Activated B cell treated with CpG ODN at 0.5 μM for 24 hours (primary cell): ENCODE results near the gene RUSF1. TPM values are rescaled to one million over a fixed set of nuclear protein-coding genes. Genes with fewer than 3 reads are reported as not detected.

Experiments
- ATAC-seq: fragments of 200-7000 bp; cut with Tn5 transposase; one replicate; pipeline ENCODE4 v1.10.0; 2021; ENCODE audit warnings: low read depth, mild to moderate bottlenecking, moderate library complexity
- CTCF ChIA-PET: fragments of 350-600 bp; sonication (Branson Sonifier 250); formaldehyde crosslinking; loops from one replicate; lab custom pipeline; 2021; ENCODE audit warnings: antibody characterized with exemption; lab: Charles Lee
- POLR2A ChIA-PET: fragments of 350-600 bp; sonication (Branson Sonifier 250); formaldehyde crosslinking; loops from one replicate; lab custom pipeline; 2021; ENCODE audit warnings: antibody characterized with exemption; lab: Charles Lee
- DNase-seq: peaks from one replicate; pipeline ENCODE4 v3.0.0; 2022
- H3K27ac Mint-ChIP-seq: one replicate; pipeline ENCODE4 v1.8.0; 2020; ENCODE audit warnings: mixed read lengths
- H3K27me3 Mint-ChIP-seq: one replicate; pipeline ENCODE4 v1.8.0; 2021; ENCODE audit warnings: mixed read lengths
- H3K36me3 Mint-ChIP-seq: one replicate; pipeline ENCODE4 v1.8.0; 2021; ENCODE audit warnings: low read depth, mixed read lengths
- H3K4me1 Mint-ChIP-seq: one replicate; pipeline ENCODE4 v1.8.0; 2021; ENCODE audit warnings: mixed read lengths
- H3K4me3 Mint-ChIP-seq: one replicate; pipeline ENCODE4 v1.8.0; 2020; ENCODE audit warnings: mild to moderate bottlenecking, mixed read lengths
- H3K9me3 Mint-ChIP-seq: one replicate; pipeline ENCODE4 v1.8.0; 2020; ENCODE audit warnings: mixed read lengths
- CTCF ChIP-seq: fragments of 200-600 bp; IDR thresholded peaks from one replicate; pipeline ENCODE4 v1.8.0; 2022; ENCODE audit warnings: antibody characterized with exemption, mild to moderate bottlenecking
- intact Hi-C: fragments of 100-400 bp; cut with micrococcal nuclease; formaldehyde crosslinking; loops from one replicate; pipeline ENCODE4 v1.15.1; 2024
- total RNA-seq: library from RNA; stranded (reverse); gene quantifications from 2 replicates; pipeline ENCODE4 v1.2.3, GENCODE V29; 2022

Gene RUSF1
- total RNA-seq, 1 donor from 2014 or later, result 59.7 TPM

GRCh38 chr16:31530405-31530804 lies 22.2 kb upstream of the RUSF1 start:
- Mint-ChIP-seq H3K4me3 (no peak overlapping the region), H3K27ac (no peak overlapping the region), H3K4me1 (peaks cover 19% of the 10 kb centered on the region), H3K9me3 (no peaks in the 10 kb centered on the region), H3K27me3 (peaks cover 28% of the 10 kb centered on the region), H3K36me3 (no peaks in the 10 kb centered on the region)
- ChIA-PET POLR2A (no interaction called here), CTCF (no interaction called here)
- DNase-seq, result no peak
- TF ChIP-seq CTCF, result no peak
- ATAC-seq, result no peak
- intact Hi-C loops, result no loop called here

- intact Hi-C loops, result no loop called here
- ChIA-PET POLR2A (no interaction called here), CTCF (no interaction called here)
- no peak overlapping the region for H3K27ac Mint-ChIP-seq
- peaks cover 28% of the 10 kb centered on the region for H3K27me3 Mint-ChIP-seq
- DNase-seq (no peak), ATAC-seq (no peak)
- no peaks in the 10 kb centered on the region for H3K36me3 Mint-ChIP-seq
- no peaks in the 10 kb centered on the region for H3K9me3 Mint-ChIP-seq
- H3K4me1 Mint-ChIP-seq, result peaks cover 19% of the 10 kb centered on the region
- H3K4me3 Mint-ChIP-seq, result peak overlapping the region; percentile 47
- TF ChIP-seq CTCF, result no peak
Measured at GRCh38 chr16:31529937-31530312, 21.7 kb upstream of the RUSF1 start.

- H3K4me3 Mint-ChIP-seq, result peak overlapping the region; percentile 58
- POLR2A ChIA-PET, result no interaction called here
- no peaks in the 10 kb centered on the region for H3K36me3 Mint-ChIP-seq
- peaks cover 19% of the 10 kb centered on the region for H3K4me1 Mint-ChIP-seq
- H3K27ac Mint-ChIP-seq, result no peak overlapping the region
- DNase-seq, result no peak
- peaks cover 30% of the 10 kb centered on the region for H3K27me3 Mint-ChIP-seq
- no peak for TF ChIP-seq CTCF
- intact Hi-C loops, result no loop called here
- ATAC-seq, result no peak
- CTCF ChIA-PET, result no interaction called here
- no peaks in the 10 kb centered on the region for H3K9me3 Mint-ChIP-seq
Measured at GRCh38 chr16:31529108-31529936, 21.1 kb upstream of the RUSF1 start.

- DNase-seq (no peak), ATAC-seq (no peak)
- peaks cover 27% of the 10 kb centered on the region for H3K27me3 Mint-ChIP-seq
- no peak overlapping the region for H3K27ac Mint-ChIP-seq
- H3K9me3 Mint-ChIP-seq, result no peaks in the 10 kb centered on the region
- intact Hi-C loops, result no loop called here
- no peaks in the 10 kb centered on the region for H3K36me3 Mint-ChIP-seq
- peaks cover 19% of the 10 kb centered on the region for H3K4me1 Mint-ChIP-seq
- ChIA-PET CTCF (no interaction called here), POLR2A (interaction anchor here (1.3 kb wide), 1 partner anchor 21 kb away, joined by 3 read pairs; the partner anchor contains the start of gene RUSF1)
- TF ChIP-seq CTCF, result no peak
- H3K4me3 Mint-ChIP-seq, result peak overlapping the region; percentile 58
Measured at GRCh38 chr16:31528523-31529107, 20.4 kb upstream of the RUSF1 start.

- ChIA-PET CTCF (no interaction called here), POLR2A (interaction anchor here (1.3 kb wide), 1 partner anchor 20 kb away, joined by 3 read pairs; the partner anchor contains the start of gene RUSF1)
- H3K9me3 Mint-ChIP-seq, result no peaks in the 10 kb centered on the region
- intact Hi-C loops, result no loop called here
- H3K4me3 Mint-ChIP-seq, result no peak within 1 kb of the TSS
- H3K4me1 Mint-ChIP-seq, result peaks cover 19% of the 10 kb centered on the region
- peaks cover 24% of the 10 kb centered on the region for H3K27me3 Mint-ChIP-seq
- peak within 1 kb of the TSS; percentile 30 for H3K27ac Mint-ChIP-seq
- TF ChIP-seq CTCF, result no peak
- ATAC-seq (peak; percentile 25), DNase-seq (no peak)
- H3K36me3 Mint-ChIP-seq, result no peaks in the 10 kb centered on the region
Measured at GRCh38 chr16:31527734-31528274, 19.6 kb upstream of the RUSF1 start, which contains the start of gene AHSP. TSS of gene AHSP (plus strand) at chr16:31527900. CDS start at chr16:31528140, 240 bp downstream.
